ENCODE results near the gene DAPK2.

Gene DAPK2

DNA sequence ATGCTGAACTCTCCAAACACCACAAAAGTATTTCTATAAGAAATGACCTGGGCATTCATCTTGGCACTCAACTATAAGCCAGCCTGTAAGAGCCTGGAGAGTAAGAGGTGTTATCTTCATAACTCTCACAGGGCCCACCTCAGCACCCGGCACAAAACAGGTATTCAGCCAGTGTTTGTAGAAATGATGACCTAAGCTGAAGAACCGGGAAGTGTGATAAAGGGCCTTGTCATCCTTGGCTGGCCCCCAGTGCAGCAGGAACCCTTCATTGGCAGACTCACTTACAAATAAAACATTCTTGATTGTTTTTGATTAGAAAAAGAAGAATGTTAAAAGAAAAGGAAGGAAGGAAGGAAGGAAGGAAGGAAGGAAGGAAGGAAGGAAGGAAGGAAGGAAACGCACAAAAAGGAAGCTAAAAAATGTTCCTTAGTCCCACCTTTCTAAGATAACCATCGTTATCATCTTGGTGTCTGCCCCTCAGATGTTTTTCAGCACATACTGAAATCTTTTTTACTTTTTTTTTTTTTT, 52.1 kb downstream of the DAPK2 start:
- no peak for DNase-seq

DNA sequence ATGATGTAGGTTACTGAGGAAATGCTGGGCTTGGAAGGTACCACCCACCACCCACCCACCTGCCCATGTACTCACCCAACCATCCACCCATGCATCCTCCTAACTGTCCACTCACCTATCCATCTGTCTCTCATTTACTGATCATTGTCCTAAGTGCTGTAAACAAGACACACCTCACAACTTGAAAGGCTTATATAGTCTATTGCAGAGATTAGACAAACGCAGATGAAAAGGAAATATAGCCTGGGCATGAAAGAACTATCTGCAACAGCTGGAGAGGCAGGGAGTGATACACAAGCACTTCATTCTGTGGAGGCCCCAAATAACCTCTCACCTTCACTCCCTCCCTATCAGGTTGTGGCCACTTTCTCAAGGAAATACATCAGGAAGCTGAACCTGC, 54.0 kb downstream of the DAPK2 start:
- peak; percentile 81 for DNase-seq

DNA sequence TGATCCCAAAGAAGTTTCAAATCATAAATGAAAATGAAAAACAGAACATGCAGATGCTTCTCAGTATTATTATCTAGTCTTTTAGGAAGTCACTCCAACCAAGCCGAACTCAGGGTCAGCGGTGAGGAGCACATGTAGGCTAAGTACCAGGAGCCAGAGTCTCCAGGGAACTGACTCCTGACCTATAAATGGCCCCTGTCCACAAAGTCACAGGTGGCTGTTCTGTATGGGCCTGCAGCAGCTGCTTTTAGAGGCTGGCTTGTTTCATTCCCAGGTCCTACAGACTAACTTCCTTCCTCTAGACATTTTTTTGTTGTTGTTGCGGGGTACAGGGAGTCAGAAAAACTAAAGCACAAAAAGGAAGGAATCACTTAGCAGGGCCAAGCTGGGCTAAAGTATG, 54.6 kb downstream of the DAPK2 start:
- no peak for DNase-seq

DNA sequence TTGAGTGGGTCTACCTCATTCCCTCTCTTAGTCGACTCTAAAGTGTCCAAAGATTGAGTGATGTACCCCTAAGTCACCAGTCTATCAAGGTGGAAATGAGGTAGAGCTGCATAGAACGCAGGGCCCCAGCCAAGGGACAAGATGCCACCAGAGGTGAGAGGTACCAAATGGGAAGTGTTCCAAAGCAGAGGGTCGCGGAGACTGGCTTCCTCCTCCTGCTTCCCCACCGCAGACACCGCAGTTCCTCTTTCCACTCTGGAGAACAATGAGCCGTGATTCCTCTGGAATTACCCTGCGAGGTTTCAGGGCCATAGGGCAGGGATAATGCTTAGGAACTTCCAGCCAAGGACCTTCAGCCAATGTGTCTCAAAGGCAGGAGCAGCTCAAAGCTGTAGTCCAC, 55.8 kb downstream of the DAPK2 start:
- DNase-seq, result no peak

DNA sequence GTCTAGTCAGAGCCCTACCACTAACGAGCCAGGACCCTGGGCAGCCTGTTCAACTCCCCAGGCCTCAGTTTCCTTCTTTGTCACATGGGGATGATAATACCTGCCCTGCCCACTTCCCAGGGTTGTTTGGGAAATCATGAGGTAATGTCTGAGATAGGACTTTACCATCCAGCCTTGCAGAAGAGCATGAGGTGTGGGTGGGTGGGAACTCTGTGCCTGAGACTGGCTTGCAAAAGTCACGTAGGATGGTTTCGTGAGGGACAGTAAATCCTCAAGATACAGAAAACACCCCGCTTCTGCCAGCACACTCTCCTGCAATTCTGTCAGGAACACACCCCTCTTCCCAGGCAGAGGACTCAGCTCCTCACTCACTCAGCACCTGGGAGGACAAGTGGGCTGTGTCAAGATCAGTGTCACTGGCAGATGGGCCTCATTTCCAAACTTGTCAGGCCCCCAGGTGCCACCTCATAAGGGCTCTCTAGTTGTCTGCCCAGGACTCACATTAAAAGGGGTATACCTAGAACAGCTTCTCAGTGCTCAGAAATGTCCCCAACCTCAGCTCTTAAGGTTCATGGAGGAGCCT, 58.4 kb downstream of the DAPK2 start:
- DNase-seq, result no peak

DNA sequence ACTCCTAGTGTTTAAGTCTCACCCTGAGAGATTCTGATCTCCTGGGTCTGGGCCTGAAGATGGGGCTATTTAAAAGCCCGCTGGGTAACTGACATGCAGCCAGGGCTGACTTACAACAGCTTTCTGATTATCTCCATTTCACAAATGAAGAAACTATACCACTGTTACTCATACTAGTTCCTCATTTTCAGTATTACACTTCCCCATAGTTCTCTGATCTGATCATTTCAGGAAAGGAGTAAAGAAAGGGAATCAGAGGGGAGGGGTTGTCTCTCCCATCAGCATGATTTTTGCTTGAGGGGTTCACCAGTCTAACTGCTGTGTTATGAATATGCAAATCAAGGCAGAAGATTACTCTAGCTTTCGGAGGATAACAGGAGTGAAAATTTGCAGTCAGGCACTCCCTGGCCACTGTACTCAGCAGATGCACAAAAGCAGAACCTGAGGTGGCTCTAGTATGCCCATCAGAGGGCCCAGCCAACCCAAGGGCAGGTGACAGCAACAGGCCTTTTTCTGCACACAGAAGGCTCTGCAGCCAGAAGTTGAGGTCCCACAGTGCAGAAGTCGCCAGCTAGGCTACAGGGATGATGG, 59.4 kb downstream of the DAPK2 start:
- DNase-seq, result no peak

DNA sequence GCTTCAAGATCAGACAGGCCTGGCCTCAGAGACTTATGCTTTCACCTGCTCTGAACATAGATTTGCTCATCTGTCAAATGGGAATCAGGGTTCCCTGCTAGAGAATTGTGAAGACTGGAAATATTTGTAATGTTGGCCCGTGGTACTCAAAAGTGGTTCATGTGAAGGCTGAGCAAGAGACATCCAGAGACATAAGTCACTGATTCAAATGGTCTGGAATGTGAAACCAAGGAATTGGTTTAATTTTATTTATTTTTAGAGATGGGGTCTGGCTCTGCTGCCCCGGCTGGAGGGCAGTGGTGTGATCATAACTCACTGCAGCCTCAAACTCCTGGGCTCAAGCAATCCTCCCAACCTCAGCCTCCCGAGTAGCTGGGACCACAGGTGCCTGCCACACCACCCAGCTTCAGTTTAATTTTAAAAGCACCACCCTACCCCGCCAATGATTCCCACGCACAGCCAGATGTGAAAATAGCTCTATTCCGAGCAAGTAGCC, 60.1 kb downstream of the DAPK2 start:
- no peak for DNase-seq

DNA sequence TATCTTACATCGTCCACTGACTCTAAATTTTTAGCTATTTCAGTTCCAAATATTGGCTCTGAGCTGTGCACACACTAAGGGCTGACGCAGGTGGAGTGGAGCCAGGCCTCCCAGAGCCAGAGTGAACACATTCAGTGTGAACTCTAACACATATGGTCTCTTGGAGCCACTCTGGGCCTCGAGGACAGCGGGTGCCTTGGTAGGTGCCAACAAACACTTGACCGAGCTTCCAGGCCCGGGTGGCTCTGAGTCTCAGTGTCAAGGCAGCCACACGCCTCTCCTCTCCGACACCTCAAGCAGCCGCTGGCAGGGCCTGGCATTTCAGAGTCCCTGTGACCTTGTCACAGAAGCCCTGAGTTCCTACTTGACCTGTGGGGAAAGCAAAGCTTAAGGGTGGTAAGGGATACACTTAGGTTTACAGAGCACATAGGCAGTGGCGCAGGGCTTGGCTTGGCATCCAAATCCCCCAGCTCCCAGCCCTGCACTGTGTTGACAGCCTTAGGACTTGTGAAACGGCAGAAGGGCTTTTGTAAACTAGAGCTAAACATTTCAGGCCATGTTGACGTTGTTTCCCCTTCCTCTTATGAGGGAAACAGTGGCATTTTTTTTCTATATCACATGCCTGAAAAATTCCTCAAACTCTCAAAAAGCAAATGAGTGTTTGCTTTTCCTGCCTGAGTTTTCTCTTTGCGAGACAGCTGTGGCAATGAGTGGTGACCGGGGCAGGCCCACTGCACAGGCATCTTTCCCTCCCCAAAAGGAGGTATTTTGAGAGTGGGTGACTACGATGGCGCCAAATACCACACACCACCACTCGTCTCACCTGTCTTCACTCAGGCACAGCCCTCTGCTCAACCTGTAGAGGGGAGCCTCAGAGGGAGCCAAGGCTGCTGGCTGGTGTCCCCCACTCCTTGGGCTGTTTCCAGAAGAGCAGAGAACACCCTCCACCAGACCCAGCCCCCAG, 60.8 kb downstream of the DAPK2 start:
- DNase-seq, result no peak

DNA sequence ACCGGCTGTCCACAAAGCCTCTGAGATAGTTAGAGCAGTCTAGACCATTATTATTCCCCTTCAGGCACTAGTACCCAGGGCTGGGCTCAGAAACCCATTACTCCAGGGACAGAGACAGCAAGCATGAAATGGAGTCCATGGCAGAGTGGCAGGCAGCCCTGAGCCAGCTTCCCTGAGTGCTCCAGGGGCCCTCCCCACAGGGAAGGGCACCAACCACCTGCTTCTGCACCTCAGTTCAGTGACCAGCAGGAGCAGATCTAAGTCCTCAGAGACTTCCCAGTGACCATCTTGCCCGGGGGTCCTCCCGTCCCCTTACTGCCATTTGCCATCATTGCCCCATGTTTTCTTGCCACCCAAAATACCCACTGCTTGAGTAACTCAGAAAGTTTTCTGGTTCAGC, 62.0 kb downstream of the DAPK2 start:
- no peak for DNase-seq

DNA sequence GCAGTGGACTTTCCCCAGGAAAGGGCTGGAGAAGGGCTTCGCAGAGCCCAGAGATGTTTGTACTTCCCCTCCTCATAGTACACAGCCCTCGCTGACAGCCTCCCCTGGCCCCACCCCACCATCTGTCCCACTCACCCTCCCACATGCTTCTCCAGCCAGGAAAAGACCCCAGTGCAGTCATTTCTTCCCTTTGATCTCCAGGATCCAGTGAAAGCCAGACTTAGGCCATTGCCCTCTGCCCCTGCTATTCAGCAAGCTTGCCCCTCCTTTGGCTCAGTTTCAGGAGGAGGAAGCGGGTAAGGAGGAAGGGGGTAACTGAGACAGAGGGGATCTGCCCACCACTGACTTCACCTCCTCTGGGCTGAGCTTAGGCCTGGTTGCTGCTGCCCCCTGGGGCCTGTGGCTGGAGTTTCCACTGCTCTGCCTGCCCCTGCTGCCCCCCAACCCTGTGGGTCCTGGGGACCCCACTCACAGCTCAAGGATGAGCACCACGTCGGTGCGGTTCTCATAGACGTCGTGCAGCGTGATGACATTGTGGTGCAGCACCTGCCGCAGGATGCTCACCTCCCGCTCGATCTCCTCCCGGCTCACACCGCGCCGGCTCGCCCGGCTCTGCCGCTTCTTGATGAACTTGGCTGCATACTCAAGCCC, 63.1 kb downstream of the DAPK2 start:
- peak; percentile 96 for DNase-seq

DNA sequence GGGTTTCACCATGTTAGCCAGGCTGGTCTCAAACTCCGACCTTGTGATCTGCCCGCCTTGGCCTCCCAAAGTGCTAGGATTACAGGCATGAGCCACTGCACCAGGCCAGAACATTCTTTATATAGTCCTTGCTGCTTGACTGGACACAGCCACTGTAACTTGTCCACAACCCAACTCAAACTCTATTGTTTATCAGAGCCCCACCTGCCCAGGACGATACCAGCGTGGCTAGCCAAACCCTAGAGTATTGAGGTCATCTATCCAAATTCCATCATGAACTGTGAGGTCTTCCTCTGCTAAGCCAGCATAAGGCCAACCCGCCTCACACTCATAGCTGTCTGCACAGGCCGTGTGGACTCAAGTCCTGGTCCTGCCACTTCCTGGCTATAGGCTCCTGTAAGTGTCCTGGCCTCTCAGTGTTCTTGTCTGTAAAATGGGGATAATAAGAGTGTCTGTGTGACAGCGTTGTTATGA, 63.9 kb downstream of the DAPK2 start:
- DNase-seq, result no peak

DNA sequence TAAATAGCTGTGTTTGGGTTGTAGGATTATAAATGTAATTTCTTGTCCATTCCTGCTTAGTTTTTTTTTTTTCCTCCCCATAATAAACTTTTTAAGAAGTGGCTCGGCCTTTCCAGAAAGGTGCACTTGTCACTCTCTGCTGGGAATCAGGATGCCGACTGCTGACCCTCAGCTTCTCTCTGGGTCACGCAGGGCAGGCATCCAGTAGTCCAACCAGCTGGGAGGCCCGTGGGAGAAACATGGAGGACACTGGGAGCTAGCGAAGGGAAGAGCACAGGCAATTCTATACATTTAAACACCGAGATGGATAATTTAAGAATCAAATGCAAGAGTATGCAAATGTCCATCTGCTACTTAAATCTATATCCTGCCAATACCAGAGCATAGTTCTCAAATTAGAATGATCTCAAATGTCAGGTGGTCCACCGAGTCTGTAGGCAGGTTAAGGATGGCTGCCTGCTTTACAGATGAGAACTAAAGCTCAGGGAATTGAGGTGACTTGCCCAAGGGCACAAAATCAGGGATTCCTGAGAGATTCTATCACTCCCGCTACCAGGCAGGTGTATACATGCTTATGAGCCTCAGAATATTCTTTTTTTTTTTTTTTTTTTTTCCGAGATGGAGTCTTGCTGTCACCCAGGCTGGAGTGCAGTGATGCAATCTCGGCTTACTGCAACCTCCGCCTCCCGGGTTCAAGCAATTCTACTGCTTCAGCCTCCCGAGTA, 64.5 kb downstream of the DAPK2 start:
- peak; percentile 39 for DNase-seq

DNA sequence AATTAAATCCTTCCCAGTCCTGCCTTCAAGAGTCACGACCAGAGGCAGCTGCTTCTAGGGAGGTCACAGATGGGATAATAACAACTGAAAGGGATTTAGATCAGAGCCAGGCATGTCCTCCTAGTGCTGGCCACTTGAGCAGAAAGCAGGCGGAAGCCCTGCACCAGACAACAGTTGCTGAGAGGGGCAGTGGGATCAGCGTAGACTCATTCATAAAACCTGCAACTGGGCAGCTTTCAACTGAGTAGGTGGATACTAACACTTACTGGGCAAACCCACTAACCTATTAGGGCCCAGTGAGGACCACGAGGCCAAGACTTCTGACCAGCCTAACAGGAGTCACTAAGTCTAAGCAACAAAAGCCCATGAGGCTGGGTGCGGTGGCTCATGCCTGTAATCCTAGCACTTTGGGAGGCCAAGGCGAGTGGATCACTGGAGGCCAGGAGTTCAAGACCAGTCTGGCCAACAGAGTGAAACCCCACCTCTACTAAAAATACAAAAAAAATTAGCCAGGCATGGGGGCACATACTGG, 67.0 kb downstream of the DAPK2 start:
- DNase-seq, result no peak

DNA sequence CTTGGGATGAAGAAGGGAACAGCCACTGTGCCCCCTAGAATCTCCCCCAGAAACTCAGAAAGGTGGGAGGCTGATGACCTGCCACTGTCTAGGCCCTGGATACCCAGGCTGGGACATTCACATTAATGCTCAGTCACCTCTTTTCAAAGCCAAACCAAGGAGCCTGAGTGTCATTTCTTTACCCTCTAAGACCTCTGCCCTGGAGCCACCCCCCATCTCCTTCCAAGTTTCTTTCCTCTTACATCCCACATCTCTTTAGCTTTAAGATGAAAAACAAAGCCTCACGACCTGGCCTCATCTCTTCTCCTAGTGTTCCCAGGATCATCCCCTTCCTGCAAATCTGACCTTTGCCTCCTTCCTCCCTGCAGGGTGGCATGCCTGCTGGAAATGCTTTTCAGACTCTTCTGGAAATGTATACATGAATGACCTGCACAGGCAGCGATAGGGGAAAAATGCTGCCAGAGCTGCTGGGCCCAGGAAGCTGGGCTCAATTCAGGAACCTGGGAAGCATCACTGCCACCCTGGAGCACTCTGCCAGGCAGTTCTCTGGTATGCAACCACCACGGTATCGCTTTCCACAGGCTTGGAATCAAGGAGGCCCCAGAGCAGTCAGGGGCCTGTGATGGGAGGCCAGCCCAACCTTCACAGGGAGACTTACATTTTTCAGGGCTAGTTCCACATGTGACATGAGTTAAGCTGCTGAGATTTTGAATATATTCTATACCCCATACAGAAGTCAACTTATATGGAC, 67.6 kb downstream of the DAPK2 start:
- DNase-seq, result no peak

DNA sequence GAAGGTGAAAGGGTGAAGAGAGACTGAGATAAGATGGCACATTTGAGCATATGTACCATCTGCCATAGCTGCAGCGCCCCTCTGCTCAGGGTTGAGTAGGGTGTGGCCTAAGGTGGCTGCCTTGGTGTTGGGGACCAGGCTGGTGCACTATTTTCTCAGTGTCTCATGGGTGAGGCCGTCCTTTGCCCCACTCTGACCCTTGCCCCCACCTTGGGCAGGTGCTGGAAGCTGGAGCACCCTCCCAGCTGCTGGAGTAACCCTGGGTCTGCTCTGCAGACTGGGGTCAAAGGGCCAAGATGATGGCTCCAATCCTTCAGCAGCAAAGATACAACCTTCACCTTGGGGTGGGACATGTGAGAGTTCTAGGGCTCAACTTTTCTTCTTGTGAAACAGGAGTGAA, 69.2 kb downstream of the DAPK2 start:
- DNase-seq, result no peak

DNA sequence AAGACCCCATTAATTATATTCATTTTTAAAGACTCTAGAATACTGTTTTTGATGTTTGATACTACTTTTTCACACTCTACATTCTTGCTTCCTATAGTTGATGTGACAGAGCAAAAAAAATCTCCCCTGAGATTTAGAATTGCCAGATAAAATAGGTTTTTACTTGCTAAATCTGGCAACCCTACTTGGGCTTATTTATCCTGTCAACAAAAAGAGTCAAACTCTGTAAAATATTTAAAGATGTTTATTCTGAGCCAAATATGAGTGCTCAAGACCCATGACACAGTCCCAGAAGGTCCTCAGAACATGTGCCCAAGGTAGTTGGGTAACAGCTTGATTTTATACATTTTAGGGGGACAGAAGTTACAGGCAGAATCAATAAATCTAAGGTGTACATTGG, 72.3 kb downstream of the DAPK2 start:
- DNase-seq, result no peak

DNA sequence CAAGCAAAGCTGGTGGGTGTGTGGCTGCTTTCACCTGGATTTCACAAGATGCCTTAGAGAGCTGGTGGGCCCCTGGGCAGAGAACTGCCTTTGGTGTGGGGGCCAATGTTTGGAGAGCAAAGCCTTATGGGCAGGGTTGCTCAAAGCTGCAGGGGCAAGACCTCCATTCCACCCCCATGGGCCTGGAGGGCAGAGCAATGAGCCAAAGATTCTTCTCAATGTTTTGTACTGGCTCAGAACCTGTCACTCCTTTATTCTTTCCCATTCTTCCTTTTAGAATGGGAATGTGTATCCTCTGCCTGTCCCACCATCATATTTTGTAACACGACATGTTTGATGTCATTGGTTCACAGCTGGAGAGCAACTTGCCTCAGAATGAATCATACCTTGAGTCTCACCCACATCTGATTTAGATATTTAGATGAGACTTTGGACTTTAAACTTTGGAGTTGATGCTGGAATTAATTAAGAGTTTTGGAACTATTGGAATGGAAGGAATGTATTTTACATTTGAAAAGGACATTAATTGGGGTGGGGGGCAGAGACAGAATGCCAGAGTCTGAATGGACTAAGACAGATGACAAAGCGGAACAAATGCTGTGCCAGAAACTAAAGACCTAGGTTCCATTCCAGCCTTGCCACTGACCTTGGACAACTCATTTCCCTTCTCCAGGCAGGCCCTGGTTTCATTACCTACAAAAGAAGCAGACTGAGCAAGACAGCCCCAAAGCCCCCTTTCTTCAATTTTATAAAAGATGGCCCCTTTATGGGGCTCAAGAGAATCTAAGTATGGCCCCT, 72.9 kb downstream of the DAPK2 start:
- no peak for DNase-seq

DNA sequence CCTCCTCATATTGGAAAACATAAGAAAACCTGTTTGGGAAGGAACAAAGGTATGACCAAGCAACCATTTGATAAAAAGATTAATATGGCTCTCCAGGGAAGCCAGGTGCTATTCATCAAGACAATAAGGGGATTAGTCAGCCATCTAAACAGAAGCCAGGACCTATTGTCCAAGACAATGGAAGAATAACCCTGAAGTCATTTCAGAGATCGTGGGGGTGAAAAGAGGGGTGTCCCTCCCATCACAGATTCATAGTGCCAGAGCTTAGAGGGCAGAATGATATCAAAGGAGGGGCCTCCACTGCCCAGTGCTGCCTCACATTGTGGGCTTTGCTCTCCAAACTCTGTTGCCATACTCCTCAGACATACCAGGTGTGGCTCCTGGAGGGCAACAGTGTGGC, 73.5 kb downstream of the DAPK2 start:
- DNase-seq, result peak; percentile 66

DNA sequence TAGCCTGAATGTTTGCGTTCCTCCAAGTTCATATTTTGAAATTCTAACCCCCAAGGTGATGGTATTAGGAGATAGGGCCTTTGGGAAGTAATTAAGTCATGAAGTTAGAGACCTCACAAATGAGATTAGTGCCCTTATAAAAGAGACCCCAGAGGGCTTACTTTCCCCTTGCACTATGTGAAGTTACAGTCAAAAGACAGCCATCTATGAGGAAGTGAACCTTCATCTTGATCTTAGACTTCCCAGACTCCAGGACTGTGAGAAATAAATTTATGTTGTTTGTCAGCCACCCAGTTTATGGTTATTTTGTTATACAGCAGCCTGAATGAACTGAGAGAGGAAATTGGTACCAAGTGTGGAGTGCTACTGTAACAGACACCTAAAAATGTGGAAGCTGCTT, 74.4 kb downstream of the DAPK2 start:
- DNase-seq, result no peak

DNA sequence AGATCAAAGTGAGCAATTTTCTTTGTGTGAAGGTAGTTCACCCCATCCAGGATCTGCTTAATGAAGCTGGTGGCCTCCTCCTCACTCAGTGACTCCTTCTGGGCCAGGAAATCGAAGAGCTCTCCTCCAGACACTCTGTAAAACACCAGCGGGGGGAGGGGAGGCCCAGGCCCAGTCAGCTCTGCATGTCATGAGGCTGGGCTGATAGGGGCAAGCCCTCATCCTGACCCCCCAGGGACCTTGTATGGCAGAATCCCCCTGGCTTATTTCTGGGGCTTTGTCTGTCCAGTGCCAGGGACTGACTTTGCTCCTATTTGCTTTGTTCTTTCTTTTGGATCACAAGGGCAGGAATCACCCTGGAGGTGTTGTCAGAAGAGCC, 74.9 kb downstream of the DAPK2 start:
- no peak for DNase-seq

All from NCI-H69 (cell line).